Caco-2 (cell line): ENCODE results near the gene EPB41. TPM values are rescaled to one million over a fixed set of nuclear protein-coding genes. Genes with fewer than 3 reads are reported as not detected.
A peak's percentile ranks its signal among the peaks of the same experiment; 100 is the strongest.

ENCODE experiments used
- BruUV-seq: library from RNA; stranded (reverse); fragments of 400-500 nt; replicated peaks from 2 replicates; lab custom pipeline; 2021; lab: Mats Ljungman, UMichigan
- CTCF ChIA-PET: fragments of 300-600 bp; sonication (Branson Sonifier 250); formaldehyde crosslinking; loops from one replicate; lab custom pipeline; 2022; ENCODE audit warnings: antibody characterized with exemption; lab: Charles Lee
- POLR2A ChIA-PET: fragments of 300-600 bp; sonication (Branson Sonifier 250); formaldehyde crosslinking; loops from one replicate; lab custom pipeline; 2022; ENCODE audit warnings: antibody characterized with exemption; lab: Charles Lee
- DNase-seq, 2 experiments: peaks; one replicate each; pipeline versions ENCODE4 v3.0.0 to v3.0.0-alpha.2; 2020 to 2022
- H3K27me3 ChIP-seq: replicated peaks from 2 replicates; pipeline ENCODE4 v1.6.0; 2011; ENCODE audit warnings: low read length; ENCODE audit not compliant: control insufficient read depth, insufficient read depth
- H3K36me3 ChIP-seq: 2 replicates; pipeline ENCODE4 v1.5.1; 2011; ENCODE audit warnings: low read length; ENCODE audit not compliant: control insufficient read depth, insufficient read depth
- H3K4me1 ChIP-seq: fragments of 250-450 bp; sonication (Bioruptor Pico); 2 replicates; pipeline ENCODE4 v1.5.1; 2020; ENCODE audit warnings: mild to moderate bottlenecking
- H3K4me3 ChIP-seq: 2 replicates; pipeline ENCODE4 v1.5.1; 2011; ENCODE audit warnings: low read depth, mild to moderate bottlenecking, control low read depth, low read length
- H3K9me3 ChIP-seq: fragments of 250-450 bp; sonication (Bioruptor Pico); 2 replicates; pipeline ENCODE4 v1.5.1; 2020; ENCODE audit warnings: mild to moderate bottlenecking, moderate library complexity
- H3K27ac Mint-ChIP-seq: one replicate; pipeline ENCODE4 v1.8.0; 2022; ENCODE audit warnings: mixed read lengths; ENCODE audit not compliant: unreplicated experiment
- H3K27me3 Mint-ChIP-seq: one replicate; pipeline ENCODE4 v1.8.0; 2022; ENCODE audit warnings: mixed read lengths; ENCODE audit not compliant: insufficient read depth, unreplicated experiment
- H3K36me3 Mint-ChIP-seq: one replicate; pipeline ENCODE4 v1.8.0; 2022; ENCODE audit warnings: mild to moderate bottlenecking, mixed read lengths; ENCODE audit not compliant: insufficient read depth, unreplicated experiment
- H3K4me1 Mint-ChIP-seq: one replicate; pipeline ENCODE4 v1.8.0; 2022; ENCODE audit warnings: low read depth, mixed read lengths; ENCODE audit not compliant: unreplicated experiment
- H3K4me3 Mint-ChIP-seq: one replicate; pipeline ENCODE4 v1.8.0; 2022; ENCODE audit warnings: mild to moderate bottlenecking, moderate library complexity, mixed read lengths; ENCODE audit not compliant: unreplicated experiment
- H3K9me3 Mint-ChIP-seq: one replicate; pipeline ENCODE4 v1.8.0; 2022; ENCODE audit warnings: mixed read lengths; ENCODE audit not compliant: unreplicated experiment
- CTCF ChIP-seq, 2 experiments: fragments of 200-600 bp in 1 of 2; IDR thresholded peaks; 1 replicate in 1 of 2; 2 replicates in 1 of 2; pipeline versions ENCODE4 v1.5.1 to v1.8.0; 2011 to 2022; ENCODE audit warnings: antibody characterized with exemption in 1 of 2, control low read depth in 1 of 2, inconsistent platforms in 1 of 2, low read depth in 1 of 2, low read length in 1 of 2, mild to moderate bottlenecking in 1 of 2, moderate library complexity in 1 of 2; ENCODE audit not compliant: insufficient read depth in 1 of 2, severe bottlenecking in 1 of 2, unreplicated experiment in 1 of 2
- intact Hi-C: fragments of 100-400 bp; cut with micrococcal nuclease; formaldehyde crosslinking; loops from one replicate; pipeline ENCODE4 v1.10.0; 2022; ENCODE audit not compliant: unreplicated experiment
- total RNA-seq: library from RNA; stranded (reverse); gene quantifications from 2 replicates; pipeline ENCODE4 v1.2.3, GENCODE V29; 2022

EPB41 gene
- total RNA-seq, 1 experiment from 2014 or later, result 29.5 TPM

- Mint-ChIP-seq H3K27ac (no peak overlapping the region), H3K27me3 (no peaks in the 10 kb centered on the region), H3K4me3 (no peak overlapping the region), H3K9me3 (no peaks in the 10 kb centered on the region), H3K4me1 (no peaks in the 10 kb centered on the region), H3K36me3 (no peaks in the 10 kb centered on the region)
- Histone ChIP-seq H3K4me1 (no peaks in the 10 kb centered on the region), H3K36me3 (no peaks in the 10 kb centered on the region), H3K27me3 (no peaks in the 10 kb centered on the region), H3K4me3 (no peak overlapping the region), H3K9me3 (no peaks in the 10 kb centered on the region)
- intact Hi-C loops, result loop anchor here (2.0 kb wide), 1 partner anchor 235 kb away; no protein-coding TSS in a partner anchor
- no TSS peak for BruUV-seq
- no peak for DNase-seq
- ChIA-PET POLR2A (no interaction called here), CTCF (interaction anchor here (0.9 to 1.3 kb wide), 3 partner anchors 11 to 236 kb away, joined by 3 to 4 read pairs (median 4); no protein-coding TSS in a partner anchor)
- peak in 1 of 2 experiments; percentile 14 for TF ChIP-seq CTCF (IDR thresholded peaks at IDR 0.05; ENCODE audit: insufficient read depth in 1 of 2, low read depth in 1 of 2, low read length in 1 of 2, severe bottlenecking in 1 of 2, unreplicated experiment in 1 of 2)
Observed at GRCh38 chr1:29117381-29117780, 203.0 kb downstream of the EPB41 start.

- BruUV-seq, result TSS peak; percentile 20
Observed at GRCh38 chr1:29119121-29119929, 205.0 kb downstream of the EPB41 start.

GRCh38 chr1:29120367-29120766 lies 206.0 kb downstream of the EPB41 start:
- DNase-seq, result no peak
- TF ChIP-seq CTCF (IDR thresholded peaks at IDR 0.05; ENCODE audit: insufficient read depth in 1 of 2, low read depth in 1 of 2, low read length in 1 of 2, severe bottlenecking in 1 of 2, unreplicated experiment in 1 of 2), result no peak
- CTCF ChIA-PET, result no interaction called here
- Histone ChIP-seq H3K4me1 (no peaks in the 10 kb centered on the region), H3K9me3 (no peaks in the 10 kb centered on the region), H3K36me3 (no peaks in the 10 kb centered on the region), H3K4me3 (no peak overlapping the region), H3K27me3 (no peaks in the 10 kb centered on the region)
- Mint-ChIP-seq H3K27me3 (no peaks in the 10 kb centered on the region), H3K27ac (no peak overlapping the region), H3K9me3 (no peaks in the 10 kb centered on the region), H3K4me3 (no peak overlapping the region), H3K36me3 (peaks cover 3% of the 10 kb centered on the region), H3K4me1 (no peaks in the 10 kb centered on the region)
- intact Hi-C loops, result no loop called here
- POLR2A ChIA-PET, result no interaction called here
- no TSS peak for BruUV-seq

More at GRCh38 chr1:29119121-29119929, 205.0 kb downstream of the EPB41 start:
- Histone ChIP-seq H3K36me3 (no peaks in the 10 kb centered on the region), H3K4me3 (no peak overlapping the region), H3K27me3 (no peaks in the 10 kb centered on the region), H3K4me1 (no peaks in the 10 kb centered on the region), H3K9me3 (no peaks in the 10 kb centered on the region)
- ChIA-PET CTCF (no interaction called here), POLR2A (no interaction called here)
- Mint-ChIP-seq H3K9me3 (no peaks in the 10 kb centered on the region), H3K36me3 (no peaks in the 10 kb centered on the region), H3K27me3 (no peaks in the 10 kb centered on the region), H3K4me1 (no peaks in the 10 kb centered on the region), H3K4me3 (no peak overlapping the region), H3K27ac (no peak overlapping the region)
- no peak for TF ChIP-seq CTCF (IDR thresholded peaks at IDR 0.05; ENCODE audit: insufficient read depth in 1 of 2, low read depth in 1 of 2, low read length in 1 of 2, severe bottlenecking in 1 of 2, unreplicated experiment in 1 of 2)
- intact Hi-C loops, result no loop called here
- no peak for DNase-seq
